Measurements from ENCODE around the gene NTSR1.

GRCh38 chr20:62711703-62712101 is 3.1 kb downstream of the NTSR1 start:
- no peak for TF ChIP-seq YY1 (IDR thresholded peaks at IDR 0.05; ENCODE audit: insufficient read depth, insufficient read length)
- no peak for TF ChIP-seq ZNF274 (IDR thresholded peaks at IDR 0.05; ENCODE audit: low read depth, low read length)
- TF ChIP-seq SUZ12 (IDR thresholded peaks at IDR 0.05; ENCODE audit: extremely low read depth, insufficient read depth, insufficient read length) = no peak

Data from NT2/D1 (cell line).